Stimulated activated CD4-positive, alpha-beta T cell treated with anti-CD3 and anti-CD28 coated beads, TNF-alpha, amount 100 ng/mL, for 48 hours (primary cell): ENCODE measurements around the gene CAPN2.
"Not testable (repeated sequence)": the region's sequence is repeated elsewhere in the genome, so short reads cannot be mapped to it uniquely, and the experiment has no call there.

Experiments used
- DNase-seq, 3 donors: peaks; one replicate each; pipeline ENCODE4 v3.0.0-alpha.2; 2020; ENCODE audit warnings: low read depth in 3 of 3

CAPN2 gene

GRCh38 chr1:223785808-223786207 lies 73.5 kb downstream of the CAPN2 start:
- DNase-seq: no peak

DNA sequence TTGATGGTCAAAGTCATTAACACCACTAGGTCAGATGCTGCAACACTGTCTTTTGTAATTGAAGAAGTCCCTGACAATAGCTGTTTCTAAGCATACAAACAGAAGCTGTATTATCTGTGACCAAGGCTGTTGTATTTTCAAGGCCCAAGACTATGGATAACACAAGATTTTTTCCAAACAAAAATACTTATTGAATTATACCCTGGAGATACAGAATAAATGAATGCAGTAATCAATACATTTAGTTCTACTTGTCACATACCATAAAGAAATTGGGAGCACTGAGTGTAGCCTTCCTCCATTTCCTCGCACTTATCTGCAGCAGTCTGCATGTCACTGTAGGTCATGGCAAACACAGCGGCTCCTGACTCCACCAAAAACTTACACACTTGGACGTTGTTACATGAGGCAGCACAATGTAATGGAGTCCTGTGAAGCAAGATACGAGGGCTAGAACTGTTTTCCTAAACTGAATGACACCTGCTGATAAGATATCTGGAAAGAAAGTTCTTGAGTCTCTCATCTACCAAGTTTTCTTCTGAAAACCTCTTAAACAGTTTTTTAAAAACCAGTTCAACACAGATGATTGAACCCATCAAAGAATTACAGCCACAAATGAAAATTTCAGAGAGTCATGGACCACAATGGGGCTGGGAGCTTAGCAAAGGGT lies 76.5 kb downstream of the CAPN2 start:
- no peak for DNase-seq

DNA sequence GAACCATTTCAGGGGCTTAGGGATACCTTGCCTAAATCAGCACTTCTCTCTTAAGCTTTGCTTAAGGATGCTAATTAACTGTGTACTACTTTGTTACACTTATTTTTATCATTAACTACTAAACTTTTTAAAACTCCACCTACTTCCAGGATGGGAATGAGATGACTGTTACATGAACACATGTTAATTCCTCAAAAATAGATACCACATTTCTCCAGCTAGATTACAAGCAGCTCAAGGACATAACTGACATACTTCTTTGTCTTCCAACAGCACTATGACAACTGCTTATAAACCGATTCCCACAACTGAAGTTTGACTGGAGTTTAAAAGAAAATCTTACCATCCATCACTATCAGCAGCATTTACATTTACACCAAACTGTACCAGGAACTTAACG lies 79.7 kb downstream of the CAPN2 start:
- DNase-seq: no peak

DNA sequence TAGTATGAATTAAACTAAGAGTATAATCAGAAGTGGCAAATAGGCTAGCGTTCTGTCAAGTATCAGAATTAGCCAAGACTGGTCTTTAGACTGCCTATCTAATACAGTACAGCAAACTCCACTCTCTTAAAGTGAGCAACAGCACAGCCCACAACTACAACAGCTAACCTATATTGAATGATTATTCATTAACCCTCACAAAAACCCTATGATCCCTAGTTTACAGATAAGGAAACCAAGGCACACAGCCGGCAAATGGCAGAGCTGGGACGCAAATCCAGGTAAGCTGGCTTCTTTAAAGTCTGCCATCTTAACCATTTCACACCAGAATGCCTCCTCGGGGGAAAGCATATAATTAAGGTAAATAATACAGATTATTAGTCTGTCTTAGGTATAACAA lies 81.4 kb downstream of the CAPN2 start:
- DNase-seq: no peak

DNA sequence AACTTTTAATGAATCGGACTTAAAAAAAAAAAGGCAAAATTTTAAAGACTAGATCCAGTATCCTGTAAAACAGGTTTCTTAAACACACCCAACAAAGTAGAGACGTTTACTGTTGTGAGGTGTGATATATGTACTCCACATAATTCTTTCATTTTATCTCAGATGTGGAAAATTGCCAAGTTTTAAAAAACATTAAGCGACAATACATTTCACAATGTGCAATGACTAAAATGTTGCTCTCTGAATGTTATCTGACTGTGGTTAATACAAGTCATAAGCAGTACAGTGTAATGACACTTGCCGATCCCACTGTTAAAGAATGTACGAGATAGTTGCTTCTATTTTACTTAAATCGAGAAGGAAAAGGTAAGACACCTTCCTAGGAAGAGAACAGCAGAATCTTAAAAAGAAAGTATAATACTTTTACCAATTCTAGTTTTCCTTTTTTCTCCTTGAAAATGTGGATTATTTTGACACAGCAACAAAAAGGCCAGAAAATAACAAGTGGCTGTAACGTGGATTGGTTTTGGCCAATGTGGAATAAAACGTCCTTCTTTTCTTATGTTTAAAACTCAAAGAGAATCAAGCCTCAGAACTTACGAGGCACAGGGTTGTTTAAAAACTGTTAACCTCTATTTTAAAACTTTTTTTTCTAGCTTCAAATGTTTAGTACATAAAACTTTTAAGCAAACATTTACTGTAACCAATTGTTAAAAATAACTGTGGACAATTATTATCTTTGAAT lies 82.0 kb downstream of the CAPN2 start:
- DNase-seq: no peak

- DNase-seq: no peak
Observed at GRCh38 chr1:223796210-223796609, 83.9 kb downstream of the CAPN2 start.

DNA sequence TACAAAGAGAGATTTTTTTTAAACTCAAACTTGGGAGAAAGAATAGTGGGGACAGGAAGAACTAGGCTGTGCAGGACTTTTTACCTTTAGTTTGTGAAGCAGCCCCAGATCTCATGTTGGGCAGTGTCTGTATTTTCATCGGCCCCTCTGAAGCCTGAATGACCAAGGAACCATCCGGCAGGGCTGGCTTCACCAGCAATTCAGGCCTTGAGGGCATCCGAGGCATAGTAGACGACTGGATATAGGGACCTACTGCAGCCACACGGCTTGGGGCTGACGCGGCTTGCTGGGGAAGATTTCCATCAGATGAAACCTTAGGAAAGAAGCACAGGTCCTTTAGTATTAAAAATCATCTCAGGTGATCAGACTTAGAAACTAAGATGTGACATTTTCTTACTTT lies 89.7 kb downstream of the CAPN2 start:
- DNase-seq: no peak

- no peak for DNase-seq
Observed at GRCh38 chr1:223802602-223803001, 90.3 kb downstream of the CAPN2 start.

GRCh38 chr1:223803211-223803610 lies 90.9 kb downstream of the CAPN2 start:
- no peak for DNase-seq

DNA sequence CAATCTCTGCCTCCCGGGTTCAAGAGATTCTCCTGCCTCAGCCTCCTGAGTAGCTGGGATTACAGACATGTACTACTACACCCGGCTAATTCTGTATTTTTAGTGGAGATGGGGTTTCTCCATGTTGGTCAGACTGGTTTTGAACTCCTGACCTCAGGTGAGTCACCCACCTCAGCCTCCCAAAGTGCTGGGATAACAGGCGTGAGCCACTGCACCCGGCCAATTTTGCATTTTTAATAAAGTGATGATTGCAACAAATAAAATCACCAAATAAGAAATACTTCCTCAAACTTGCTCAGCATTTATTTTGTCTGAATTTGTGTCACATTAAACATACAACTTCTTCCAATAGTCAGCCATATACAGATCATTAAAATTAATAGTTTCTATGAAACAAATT lies 97.6 kb downstream of the CAPN2 start:
- DNase-seq: not testable (repeated sequence)

GRCh38 chr1:223810586-223810985 lies 98.2 kb downstream of the CAPN2 start:
- DNase-seq: no peak

GRCh38 chr1:223811634-223812101 lies 99.3 kb downstream of the CAPN2 start:
- DNase-seq: no peak

- no peak for DNase-seq
Observed at GRCh38 chr1:223813645-223814044, 101.3 kb downstream of the CAPN2 start.

GRCh38 chr1:223815020-223815853 lies 102.9 kb downstream of the CAPN2 start:
- no peak for DNase-seq

- no peak for DNase-seq
Observed at GRCh38 chr1:223815865-223816264, 103.5 kb downstream of the CAPN2 start.

GRCh38 chr1:223817265-223817664 lies 104.9 kb downstream of the CAPN2 start:
- DNase-seq: not testable (repeated sequence)

- DNase-seq: no peak
Observed at GRCh38 chr1:223819730-223820514, 107.6 kb downstream of the CAPN2 start.

GRCh38 chr1:223820515-223820858 lies 108.1 kb downstream of the CAPN2 start:
- DNase-seq: no peak

DNA sequence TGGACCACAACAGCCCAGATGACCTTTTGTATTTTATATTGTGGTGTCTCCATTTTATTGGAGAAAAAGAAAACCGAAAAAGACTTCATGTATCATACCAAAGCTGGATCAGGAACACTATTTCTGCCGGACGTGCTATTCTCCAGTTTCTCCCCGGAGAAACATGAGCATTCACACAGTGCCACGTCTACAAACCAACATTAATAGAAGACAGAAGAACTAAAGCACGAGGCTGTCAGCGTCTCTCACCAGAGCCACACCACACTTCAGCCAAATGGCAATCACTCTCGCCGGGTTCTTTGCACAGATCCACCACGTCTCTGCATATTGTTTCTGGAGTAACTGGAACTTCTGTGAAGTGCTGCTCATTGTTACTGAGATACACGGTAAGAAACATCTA lies 108.6 kb downstream of the CAPN2 start:
- no peak for DNase-seq

DNA sequence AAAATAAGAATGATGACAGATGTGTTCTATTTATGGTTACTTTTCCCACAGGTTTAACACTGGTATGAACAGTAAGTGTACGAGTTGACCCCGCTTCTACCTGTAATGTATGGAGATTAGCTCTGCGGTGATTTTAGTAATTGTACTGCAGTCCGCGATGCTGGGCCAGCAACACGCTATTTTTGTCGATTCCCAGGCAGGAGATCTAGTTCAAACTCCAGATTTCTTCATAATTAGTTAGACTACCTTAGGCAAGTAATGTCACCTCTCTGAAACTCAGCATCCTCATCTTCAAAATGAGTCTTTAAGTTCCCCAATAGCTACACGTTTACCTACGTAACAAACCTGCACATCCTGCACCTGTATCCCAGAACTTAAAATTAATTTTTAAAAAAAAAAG lies 111.9 kb downstream of the CAPN2 start:
- DNase-seq: no peak

GRCh38 chr1:223824712-223825111 lies 112.4 kb downstream of the CAPN2 start:
- DNase-seq: no peak
